Uterus (tissue), 4 donors: ENCODE measurements around the gene EIF4B. TPM values are rescaled to one million over a fixed set of nuclear protein-coding genes. Genes with fewer than 3 reads are reported as not detected.

Experiments used
- DNase-seq, 2 donors: peaks; one replicate each; pipeline ENCODE4 v3.0.0-alpha.2; 2019 to 2020
- H3K27ac ChIP-seq, 2 donors: fragments of 200-600 bp; sonication (generic); 1 replicate in 1 of 2; 2 replicates in 1 of 2; pipeline ENCODE4 v1.5.1; 2016 to 2018
- H3K27me3 ChIP-seq, 2 donors: fragments of 200-600 bp; sonication (generic); one replicate each; pipeline ENCODE4 v1.5.1; 2018 to 2019; ENCODE audit warnings: control low read depth in 1 of 2
- H3K36me3 ChIP-seq, 2 donors: fragments of 200-600 bp; sonication (generic); one replicate each; pipeline ENCODE4 v1.5.1; 2019; ENCODE audit warnings: control low read depth in 1 of 2
- H3K4me1 ChIP-seq, 2 donors: fragments of 200-600 bp; sonication (generic); one replicate each; pipeline ENCODE4 v1.5.1; 2018 to 2019; ENCODE audit warnings: control low read depth in 1 of 2
- H3K4me3 ChIP-seq, 2 donors: fragments of 200-600 bp; sonication (generic); 1 replicate in 1 of 2; 2 replicates in 1 of 2; pipeline ENCODE4 v1.5.1; 2018 to 2019; ENCODE audit warnings: mild to moderate bottlenecking in 1 of 2
- H3K9me3 ChIP-seq, 2 donors: fragments of 200-600 bp; sonication (generic); one replicate each; pipeline ENCODE4 v1.5.1; 2019; ENCODE audit warnings: control low read depth in 1 of 2
- CTCF ChIP-seq, 4 experiments: fragments of 200-600 bp in 2 of 4; fragments of 450-650 bp in 2 of 4; sonication (generic) in 2 of 4; IDR thresholded peaks; one replicate each; pipeline ENCODE4 v1.5.1; 2016 to 2019; ENCODE audit warnings: antibody characterized with exemption in 4 of 4, mild to moderate bottlenecking in 2 of 4, moderate library complexity in 1 of 4
- POLR2A ChIP-seq, 2 donors: fragments of 450-650 bp; IDR thresholded peaks; one replicate each; pipeline ENCODE4 v1.6.1; 2016; ENCODE audit warnings: antibody characterized with exemption in 2 of 2, mild to moderate bottlenecking in 1 of 2, moderate library complexity in 1 of 2
- intact Hi-C: fragments of 100-400 bp; cut with DNase I; formaldehyde crosslinking; loops from one replicate; pipeline ENCODE4 v1.15.1; 2023; ENCODE audit warnings: low total_unique reads
- total RNA-seq, 4 donors: library from RNA; depleted of rRNA in 3 of 4; stranded (reverse); fragments of >200 nt in 3 of 4; gene quantifications; one replicate each; pipeline versions ENCODE4 v1.1.0 to v1.2.4, GENCODE V29; 2014 to 2023
- donor health status: DM: yes; HTN: yes; CAD: no.

The EIF4B gene
- total RNA-seq, 4 donors from 2014 or later = 388 to 1,076 (median 585) TPM

- peak overlapping the region; percentile 89 to 93 for H3K27ac ChIP-seq
- no peaks in the 10 kb centered on the region for H3K27me3 ChIP-seq
- TF ChIP-seq POLR2A (IDR thresholded peaks at IDR 0.05) (no peak), CTCF (IDR thresholded peaks at IDR 0.05) (no peak)
- peaks cover 0 to 16% of the 10 kb centered on the region in 2 donors for H3K4me1 ChIP-seq
- H3K9me3 ChIP-seq = no peaks in the 10 kb centered on the region
- intact Hi-C loops = no loop called here
- no peaks in the 10 kb centered on the region for H3K36me3 ChIP-seq
- H3K4me3 ChIP-seq = peak overlapping the region; percentile 66 to 69
- DNase-seq = no peak
Observed at GRCh38 chr12:53078425-53079225, 72.4 kb downstream of the EIF4B start.

- peak in 1 of 4 experiments; percentile 6 for TF ChIP-seq CTCF (IDR thresholded peaks at IDR 0.05)
- TF ChIP-seq POLR2A (IDR thresholded peaks at IDR 0.05) = peak; percentile 86 to 90
- no peaks in the 10 kb centered on the region for H3K9me3 ChIP-seq
- H3K4me3 ChIP-seq = peak within 1 kb of the TSS; percentile 66 to 69
- peaks cover 0 to 10% of the 10 kb centered on the region in 2 donors for H3K4me1 ChIP-seq
- peak within 1 kb of the TSS; percentile 89 to 93 for H3K27ac ChIP-seq
- intact Hi-C loops = no loop called here
- DNase-seq = peak; percentile 97 to 98
- H3K36me3 ChIP-seq = no peaks in the 10 kb centered on the region
- H3K27me3 ChIP-seq = no peaks in the 10 kb centered on the region
Observed at GRCh38 chr12:53079226-53080117, 73.2 kb downstream of the EIF4B start, which contains the start of gene SPRYD3. TSS of gene SPRYD3 (minus strand) at chr12:53079390. CDS start at chr12:53079333, 57 bp downstream.

- H3K9me3 ChIP-seq = no peaks in the 10 kb centered on the region
- H3K27ac ChIP-seq = no peak overlapping the region
- H3K4me3 ChIP-seq = no peak overlapping the region
- no peaks in the 10 kb centered on the region for H3K36me3 ChIP-seq
- peaks cover 0 to 3% of the 10 kb centered on the region in 2 donors for H3K4me1 ChIP-seq
- DNase-seq = no peak
- H3K27me3 ChIP-seq = no peaks in the 10 kb centered on the region
- TF ChIP-seq POLR2A (IDR thresholded peaks at IDR 0.05) (no peak), CTCF (IDR thresholded peaks at IDR 0.05) (no peak)
- intact Hi-C loops = no loop called here
Observed at GRCh38 chr12:53082637-53083175, 76.5 kb downstream of the EIF4B start.

DNA sequence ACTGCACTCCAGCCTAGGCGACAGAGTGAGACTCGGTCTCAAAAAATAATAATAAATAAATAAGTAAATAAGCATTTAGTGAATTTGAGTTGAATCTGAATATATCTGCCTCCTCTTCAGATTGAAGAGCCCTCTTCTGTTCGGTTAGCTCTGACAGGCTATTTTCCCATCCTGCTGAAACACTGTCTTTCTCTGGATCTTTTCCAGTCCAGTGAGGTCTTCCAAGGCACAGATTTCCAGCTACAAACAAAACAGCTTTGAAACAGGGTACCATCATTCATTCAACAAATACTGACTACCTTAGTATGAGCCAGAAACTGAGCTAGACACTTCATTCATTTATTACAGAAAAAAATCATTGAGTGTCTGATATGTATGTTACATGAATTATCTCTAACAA is 80.1 kb downstream of the EIF4B start:
- H3K4me1 ChIP-seq = no peaks in the 10 kb centered on the region
- no peak overlapping the region for H3K4me3 ChIP-seq
- no peaks in the 10 kb centered on the region for H3K27me3 ChIP-seq
- H3K9me3 ChIP-seq = no peaks in the 10 kb centered on the region
- no peak overlapping the region for H3K27ac ChIP-seq
- intact Hi-C loops = no loop called here
- no peak for DNase-seq
- no peaks in the 10 kb centered on the region for H3K36me3 ChIP-seq
- TF ChIP-seq CTCF (IDR thresholded peaks at IDR 0.05) (no peak), POLR2A (IDR thresholded peaks at IDR 0.05) (no peak)
